ENCODE data around the gene XRCC1.

- TF ChIP-seq CTCF (IDR thresholded peaks at IDR 0.05) (no peak), POLR2A (IDR thresholded peaks at IDR 0.05) (no peak)
Measured at GRCh38 chr19:43620061-43621001, 45.0 kb upstream of the XRCC1 start.

All from body of pancreas (tissue), 4 donors.